GM12878 (cell line): ENCODE measurements around the gene PALLD. TPM values are rescaled to one million over a fixed set of nuclear protein-coding genes. Genes with fewer than 3 reads are reported as not detected.

ENCODE experiments used
- ATAC-seq: fragments of 200-7000 bp; cut with Tn5 transposase; 3 replicates; pipeline ENCODE4 v1.9.1; 2020; ENCODE audit warnings: mild to moderate bottlenecking, moderate library complexity
- BruUV-seq: library from RNA; stranded (reverse); fragments of 400-500 nt; replicated peaks from 2 replicates; lab custom pipeline; 2021; lab: Mats Ljungman, UMichigan
- CTCF ChIA-PET: fragments of 300-600 bp; sonication (Branson Sonifier 250); formaldehyde crosslinking; extraction: SDS; loops from one replicate; lab custom pipeline; 2021; ENCODE audit warnings: inconsistent platforms; lab: Yijun Ruan, JAX
- POLR2A ChIA-PET: fragments of 350-600 bp; formaldehyde crosslinking; extraction: SDS; loops from one replicate; lab custom pipeline; 2021; ENCODE audit warnings: inconsistent platforms; lab: Charles Lee
- RAD21 ChIA-PET: fragments of 300-600 bp; sonication (Branson Sonifier 250); formaldehyde crosslinking; loops from one replicate; lab custom pipeline; 2023; ENCODE audit warnings: antibody characterized with exemption; ENCODE audit not compliant: unreplicated experiment; lab: Charles Lee
- SMC1A ChIA-PET: fragments of 300-600 bp; sonication (Branson Sonifier 250); formaldehyde crosslinking; loops from one replicate; lab custom pipeline; 2023; ENCODE audit not compliant: unreplicated experiment, uncharacterized antibody; lab: Charles Lee
- DNase-seq: peaks from one replicate; pipeline ENCODE4 v3.0.0-alpha.2; 2011; ENCODE audit warnings: low read depth, low spot score
- FAIRE-seq: peaks from 3 replicates; lab custom pipeline; 2011; peaks lifted over from hg19 to GRCh38; lab: Jason Lieb, UNC
- H2AFZ ChIP-seq: 2 replicates; pipeline ENCODE4 v1.6.0; 2011; ENCODE audit warnings: low read depth, low read length, control low read depth; ENCODE audit not compliant: control insufficient read depth
- H3K27ac ChIP-seq: 2 replicates; pipeline ENCODE4 v1.5.1; 2011; ENCODE audit warnings: control low read depth; ENCODE audit not compliant: control insufficient read depth, insufficient read depth
- H3K27me3 ChIP-seq, 2 experiments: replicated peaks in 1 of 2; 2 replicates each; pipeline versions ENCODE4 v1.6.0 to v1.6.1; 2011; ENCODE audit warnings: low read length in 1 of 2; ENCODE audit not compliant: control insufficient read depth in 2 of 2, insufficient read depth in 2 of 2
- H3K36me3 ChIP-seq, 2 experiments: 2 replicates each; pipeline ENCODE4 v1.5.1; 2011; ENCODE audit warnings: low read length in 1 of 2; ENCODE audit not compliant: control insufficient read depth in 2 of 2, insufficient read depth in 2 of 2
- H3K4me1 ChIP-seq: 2 replicates; pipeline ENCODE4 v1.6.1; 2011; ENCODE audit warnings: mild to moderate bottlenecking, low read length, moderate library complexity, mixed read lengths; ENCODE audit not compliant: control insufficient read depth, insufficient read depth
- H3K4me2 ChIP-seq: 2 replicates; pipeline ENCODE4 v1.6.0; 2011; ENCODE audit warnings: control low read depth; ENCODE audit not compliant: control insufficient read depth, insufficient read depth
- H3K4me3 ChIP-seq: fragments of 200-600 bp; sonication (generic); 2 replicates; pipeline ENCODE4 v1.5.1; 2016
- H3K79me2 ChIP-seq: 2 replicates; pipeline ENCODE4 v1.6.0; 2011; ENCODE audit warnings: low read length; ENCODE audit not compliant: control insufficient read depth, insufficient read depth
- H3K9ac ChIP-seq: 2 replicates; pipeline ENCODE4 v1.8.0; 2011; ENCODE audit warnings: low read length, control low read depth, mixed read lengths; ENCODE audit not compliant: control insufficient read depth, insufficient read depth
- H3K9me3 ChIP-seq: replicated peaks from 3 replicates; pipeline ENCODE4 v1.5.1; 2011; ENCODE audit warnings: mild to moderate bottlenecking, low read length; ENCODE audit not compliant: control insufficient read depth, insufficient read depth
- H4K20me1 ChIP-seq: 2 replicates; pipeline ENCODE4 v1.6.0; 2011; ENCODE audit not compliant: control insufficient read depth, insufficient read depth
- BHLHE40 ChIP-seq, 2 experiments: fragments of 450-650 bp in 1 of 2; IDR thresholded peaks; 2 replicates each; pipeline ENCODE4 v1.6.1; 2011 to 2017; ENCODE audit warnings: low read depth in 2 of 2, borderline replicate concordance in 1 of 2, improper control_type of control experiment in 1 of 2, low read length in 1 of 2, mild to moderate bottlenecking in 1 of 2
- CBFB ChIP-seq: IDR thresholded peaks from 2 replicates; pipeline ENCODE4 v1.6.1; 2016; ENCODE audit warnings: antibody characterized with exemption, low read depth
- CBX5 ChIP-seq: sonication (generic); IDR thresholded peaks from 2 replicates; pipeline ENCODE4 v1.6.1; 2016; ENCODE audit warnings: low read depth, moderate library complexity, mild to moderate bottlenecking, inconsistent platforms
- ESRRA ChIP-seq: IDR thresholded peaks from 2 replicates; pipeline ENCODE4 v1.6.1; 2012; ENCODE audit warnings: mild to moderate bottlenecking, low read length, improper control_type of control experiment
- EZH2 ChIP-seq: IDR thresholded peaks from 2 replicates; pipeline ENCODE4 v1.6.1; 2012; ENCODE audit warnings: low read depth, mild to moderate bottlenecking, control low read depth, inconsistent platforms, low read length, borderline replicate concordance; ENCODE audit not compliant: control insufficient read depth
- FOXM1 ChIP-seq: IDR thresholded peaks from 2 replicates; pipeline ENCODE4 v1.6.1; 2012; ENCODE audit warnings: low read depth, mild to moderate bottlenecking, inconsistent platforms, low read length, moderate library complexity
- IKZF2 ChIP-seq, 2 experiments: fragments of 450-650 bp; IDR thresholded peaks; 2 replicates each; pipeline ENCODE4 v1.6.1; 2017; ENCODE audit warnings: mild to moderate bottlenecking in 2 of 2, moderate library complexity in 2 of 2
- LARP7 ChIP-seq: fragments of 450-650 bp; IDR thresholded peaks from 2 replicates; pipeline ENCODE4 v1.6.1; 2017; ENCODE audit warnings: mild to moderate bottlenecking
- MTA2 ChIP-seq: fragments of 450-650 bp; IDR thresholded peaks from 2 replicates; pipeline ENCODE4 v1.6.1; 2016; ENCODE audit warnings: low read depth, mild to moderate bottlenecking, moderate library complexity
- NBN ChIP-seq: fragments of 450-650 bp; IDR thresholded peaks from 2 replicates; pipeline ENCODE4 v1.6.1; 2016
- RAD51 ChIP-seq: fragments of 450-650 bp; IDR thresholded peaks from 2 replicates; pipeline ENCODE4 v1.6.1; 2016; ENCODE audit warnings: moderate library complexity, mild to moderate bottlenecking, inconsistent platforms
- RBBP5 ChIP-seq: fragments of 200-600 bp; sonication (generic); conservative IDR thresholded peaks from 2 replicates; pipeline ENCODE4 v1.6.1; 2016
- SMAD1 ChIP-seq: fragments of 450-650 bp; IDR thresholded peaks from 2 replicates; pipeline ENCODE4 v1.6.1; 2018; ENCODE audit warnings: mild to moderate bottlenecking, low read depth; ENCODE audit not compliant: partially characterized antibody
- TARDBP ChIP-seq: IDR thresholded peaks from 2 replicates; pipeline ENCODE4 v1.6.1; 2016; ENCODE audit warnings: borderline replicate concordance
- TCF7 ChIP-seq: IDR thresholded peaks from 2 replicates; pipeline ENCODE4 v1.6.1; 2014; ENCODE audit warnings: antibody characterized with exemption, borderline replicate concordance
- WGBS: methylation state at CpG from one replicate; pipeline ENCODE4 v1.1.6; 2016; ENCODE audit warnings: low lambda C conversion rate; ENCODE audit not compliant: insufficient replicate concordance, insufficient coverage; ENCODE audit errors: missing lambda C conversion rate; 5-methylcytosine and 5-hydroxymethylcytosine counted together
- in situ Hi-C: fragments of 300-500 bp; cut with MboI; formaldehyde crosslinking; loops from 9 replicates; pipeline ENCODE4 v1.14.3; 2018; ENCODE audit warnings: mixed read lengths
- intact Hi-C: fragments of 100-400 bp; cut with micrococcal nuclease; formaldehyde crosslinking; loops from one replicate; pipeline ENCODE4 v1.14.2; 2022; ENCODE audit not compliant: unreplicated experiment
- polyA plus RNA-seq, 11 experiments: library from polyadenylated mRNA; depleted of rRNA in 4 of 11; unstranded in 6 of 11; stranded (reverse) in 5 of 11; fragments of >200 nt; fragmentation: Nextera tagmentation in 4 of 11; fragmentation: Illumina TruSeq in 1 of 11; extraction: Ambion mirVana in 4 of 11; extraction: Trizol in 1 of 11; gene quantifications; 1 replicate in 1 of 11; 2 replicates in 10 of 11; pipeline versions ENCODE4 v1.2.1 to v1.2.3, GENCODE V29; 2011 to 2016; ENCODE audit warnings: inconsistent platforms in 2 of 11, missing spikeins in 2 of 11, low read depth in 1 of 11
- total RNA-seq, 4 experiments: library from RNA; depleted of rRNA in 3 of 4; stranded (reverse); fragments of >200 nt in 3 of 4; fragmentation: Illumina TruSeq in 1 of 4; extraction: Trizol in 1 of 4; gene quantifications; 2 replicates each; pipeline versions ENCODE4 v1.2.1 to v1.2.3, GENCODE V29; 2013 to 2021
- TF ChIP-seq, protein P1 (sequence below): IDR thresholded peaks from 2 replicates; pipeline ENCODE4 v1.6.1; 2012; ENCODE audit warnings: low read depth, low read length, improper control_type of control experiment

The PALLD gene
- total and polyA plus RNA-seq, 10 of the 15 experiments (the other 5 are each of a cell fraction or from before 2014, with no cell fraction given) = 1.0 to 7.7 (median 1.7) TPM

- SMC1A ChIA-PET = interaction anchor here (0.7 to 1.4 kb wide), 5 partner anchors 8 to 289 kb away, joined by 3 to 5 read pairs (median 3); no protein-coding TSS in a partner anchor
- H3K27me3 ChIP-seq = peaks cover 4% of the 10 kb centered on the region in 2 experiments
- no peaks in the 10 kb centered on the region for H4K20me1 ChIP-seq
- WGBS = 11% methylated on average over 11 of the region's 11 CpGs
- no peak overlapping the region for H3K9ac ChIP-seq
- no peak for TF ChIP-seq LARP7
- TF ChIP-seq RAD51 = no peak
- no peak for TF ChIP-seq CBX5
- TF ChIP-seq SMAD1 = no peak
- no peak for TF ChIP-seq TARDBP
- no peak for TF ChIP-seq IKZF2 (IDR thresholded peaks at IDR 0.05)
- no peak overlapping the region for H3K4me3 ChIP-seq
- FAIRE-seq = no peak
- H2AFZ ChIP-seq = no peak overlapping the region
- intact Hi-C loops (no loop called here), in situ Hi-C loops (no loop called here)
- POLR2A ChIA-PET = no interaction called here
- H3K9me3 ChIP-seq = no peaks in the 10 kb centered on the region; the same call in 2 of the 3 replicates
- no peaks in the 10 kb centered on the region for H3K4me1 ChIP-seq
- H3K4me2 ChIP-seq = no peak overlapping the region
- ATAC-seq = peak; percentile 41; the same call in 2 of the 3 replicates
- no peaks in the 10 kb centered on the region for H3K36me3 ChIP-seq
- H3K27ac ChIP-seq = no peak overlapping the region
- BruUV-seq = no TSS peak
- H3K79me2 ChIP-seq = no peaks in the 10 kb centered on the region
- no peak for DNase-seq
- RAD21 ChIA-PET = no interaction called here
- CTCF ChIA-PET = interaction anchor here (0.7 to 1.4 kb wide), 3 partner anchors 13 to 219 kb away, joined by 3 to 4 read pairs (median 3); no protein-coding TSS in a partner anchor
These were observed 137.5 kb downstream of the PALLD start for GRCh38 chr4:168634276-168634802.

DNA sequence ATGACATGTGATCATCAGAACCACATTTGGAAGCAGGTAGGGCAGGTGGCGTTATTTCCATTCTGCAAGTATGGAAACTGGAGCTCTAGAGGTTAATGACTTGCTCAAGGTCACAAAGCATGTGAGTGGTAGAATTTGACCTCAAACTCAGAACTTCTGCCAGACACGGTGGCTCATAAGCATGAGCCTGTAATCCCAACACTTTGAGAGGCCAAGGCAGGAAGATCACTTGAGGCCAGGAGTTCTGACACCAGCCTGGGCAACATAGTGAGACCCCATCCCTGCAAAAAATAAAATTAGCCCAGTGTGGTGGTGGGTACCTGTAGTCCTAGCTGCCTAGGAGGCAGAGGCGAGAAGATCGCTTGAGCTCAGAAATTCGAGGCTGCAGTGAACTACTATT, 139.2 kb downstream of the PALLD start:
- Histone ChIP-seq H3K79me2 (no peaks in the 10 kb centered on the region), H3K4me1 (no peaks in the 10 kb centered on the region), H3K4me3 (no peak overlapping the region), H3K4me2 (no peak overlapping the region), H3K27ac (no peak overlapping the region), H4K20me1 (no peaks in the 10 kb centered on the region), H3K9ac (no peak overlapping the region), H2AFZ (no peak overlapping the region), H3K9me3 (no peaks in the 10 kb centered on the region; the same call in 2 of the 3 replicates), H3K36me3 (no peaks in the 10 kb centered on the region), H3K27me3 (peaks cover 4% of the 10 kb centered on the region in 2 experiments)
- CTCF ChIA-PET = no interaction called here
- TF ChIP-seq CBFB (no peak), RBBP5 (no peak), TCF7 (no peak), MTA2 (no peak), ESRRA (no peak), EZH2 (no peak), NBN (no peak), BHLHE40 (IDR thresholded peaks at IDR 0.05; ENCODE audit: borderline replicate concordance in 1 of 2, low read depth in 2 of 2, low read length in 1 of 2) (no peak), FOXM1 (no peak)
- TF ChIP-seq, protein P1, sequence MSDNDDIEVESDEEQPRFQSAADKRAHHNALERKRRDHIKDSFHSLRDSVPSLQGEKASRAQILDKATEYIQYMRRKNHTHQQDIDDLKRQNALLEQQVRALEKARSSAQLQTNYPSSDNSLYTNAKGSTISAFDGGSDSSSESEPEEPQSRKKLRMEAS = no peak
- SMC1A ChIA-PET = interaction anchor here (1.4 kb wide), 1 partner anchor 75 kb away, joined by 3 read pairs; no protein-coding TSS in a partner anchor
- no TSS peak for BruUV-seq
- intact Hi-C loops (no loop called here), in situ Hi-C loops (no loop called here)
- FAIRE-seq (no peak), ATAC-seq (no peak), DNase-seq (no peak)
- RAD21 ChIA-PET = no interaction called here
- POLR2A ChIA-PET = no interaction called here
- 22% methylated on average over 5 of the region's 5 CpGs for WGBS
